DMS79 treated with DMSO at 0.1 percent for 48 hours (cell line): ENCODE measurements around the gene HEATR5A.
"Not testable (repeated sequence)": the region's sequence is repeated elsewhere in the genome, so short reads cannot be mapped to it uniquely, and the experiment has no call there.

Experiments used
- DNase-seq: peaks from one replicate; lab custom pipeline; 2025; lab: John Stamatoyannopoulos, UW

HEATR5A gene

DNA sequence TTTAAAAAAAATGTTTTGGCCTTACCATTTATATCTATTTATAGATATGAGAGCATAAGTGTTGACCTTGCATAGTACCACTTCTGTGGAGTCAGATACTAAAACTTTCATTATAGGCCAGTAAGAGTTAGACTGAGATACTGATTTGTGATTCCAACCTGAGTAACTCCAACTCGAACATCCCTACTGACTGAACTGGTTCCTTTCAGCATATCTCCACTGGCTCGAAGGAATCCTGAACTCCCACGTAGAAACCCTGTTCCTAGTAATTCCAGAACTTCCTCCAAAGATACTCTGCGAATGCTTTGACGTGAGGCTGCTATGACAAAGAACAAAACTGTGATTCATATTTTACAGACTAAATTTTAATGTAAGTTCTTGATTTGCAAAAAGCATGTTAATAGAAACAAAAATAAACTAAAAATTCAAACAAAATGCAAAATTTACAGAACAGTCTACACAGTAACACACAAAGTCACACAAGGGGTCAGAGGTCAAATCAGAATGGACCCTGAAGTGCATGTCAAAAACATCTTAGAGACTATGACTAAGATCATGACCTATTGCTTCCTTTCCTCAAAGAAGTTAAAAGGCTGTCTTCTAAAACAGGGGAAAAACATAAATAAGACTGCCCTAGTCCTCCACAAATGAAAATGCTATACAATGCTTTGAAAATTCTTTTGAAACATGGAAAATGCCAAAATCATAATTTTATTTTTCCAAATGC is 31.5 kb downstream of the HEATR5A start:
- DNase-seq, result no peak

DNA sequence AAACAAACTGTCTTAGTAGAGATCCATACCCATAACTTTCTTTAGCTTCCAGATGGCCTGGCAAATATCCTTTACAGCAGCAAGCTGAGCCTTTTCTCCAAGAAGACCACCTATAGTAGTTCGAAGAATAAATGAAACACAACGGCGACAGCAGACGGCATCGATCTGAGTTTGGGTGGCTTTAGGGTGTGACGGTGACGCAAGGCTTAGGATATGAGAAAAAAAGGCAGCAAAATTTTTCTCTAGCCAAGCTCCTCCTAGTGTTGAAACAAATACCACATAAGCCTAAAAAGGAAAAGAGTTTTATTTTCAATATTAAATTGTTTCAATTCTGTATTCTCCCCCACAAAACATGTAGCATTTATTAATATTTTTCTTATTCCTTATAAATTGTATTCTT is 33.3 kb downstream of the HEATR5A start:
- DNase-seq, result no peak

DNA sequence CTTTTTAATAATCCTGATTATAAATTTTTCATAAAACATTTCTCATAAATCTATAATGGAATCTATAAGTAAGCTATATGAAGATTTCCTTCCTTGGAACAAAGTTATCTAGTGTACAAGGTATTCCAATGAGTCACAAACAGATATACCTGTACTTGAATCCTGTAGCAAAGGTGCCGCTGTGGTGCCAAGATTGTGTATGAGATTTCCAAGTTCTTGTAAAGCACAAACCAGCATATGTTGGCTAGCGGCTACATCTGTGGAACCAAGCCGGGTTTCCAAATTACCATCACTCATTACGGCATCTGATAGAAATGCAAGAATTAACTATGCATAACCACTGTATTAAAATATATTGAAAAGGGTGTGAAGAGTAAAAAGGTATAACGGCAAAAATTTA is 34.1 kb downstream of the HEATR5A start:
- no peak for DNase-seq

DNA sequence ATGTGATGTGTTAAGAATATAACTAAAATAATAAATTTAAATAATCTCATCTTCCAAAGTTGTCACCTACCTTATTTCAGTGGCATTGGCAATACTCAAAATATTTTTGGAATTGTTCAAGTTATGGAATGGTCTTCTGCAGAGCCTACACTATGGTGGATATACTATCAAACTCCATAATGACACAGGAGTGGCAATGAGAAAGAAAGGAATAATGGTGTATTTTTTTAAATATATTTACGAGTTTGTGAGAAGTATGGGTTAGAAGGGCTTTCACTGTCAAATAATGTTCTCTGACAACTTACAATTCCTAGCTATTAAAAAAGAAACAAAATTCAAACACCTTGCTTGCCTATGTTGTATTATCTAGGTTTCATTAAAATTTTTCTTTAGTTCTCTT is 38.1 kb downstream of the HEATR5A start:
- no peak for DNase-seq

DNA sequence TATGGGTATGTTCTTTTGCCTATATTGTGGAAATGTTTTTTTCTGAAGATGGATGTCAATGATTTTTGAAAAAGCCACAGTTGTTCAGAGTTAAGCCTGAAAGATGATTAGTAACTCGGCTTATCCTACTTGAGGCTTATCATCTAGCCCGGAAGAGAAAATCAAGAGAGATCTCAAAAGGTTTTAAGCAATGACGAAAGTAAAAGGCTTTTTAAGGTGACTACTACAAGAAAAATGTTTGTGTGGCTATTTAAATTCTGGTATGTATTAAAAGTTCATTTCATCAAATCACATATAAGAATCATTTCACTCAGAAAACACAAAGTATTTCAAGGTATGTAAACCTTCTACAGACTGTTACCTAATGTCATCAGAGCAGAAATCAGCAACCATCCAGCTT is 40.2 kb downstream of the HEATR5A start:
- DNase-seq, result no peak

DNA sequence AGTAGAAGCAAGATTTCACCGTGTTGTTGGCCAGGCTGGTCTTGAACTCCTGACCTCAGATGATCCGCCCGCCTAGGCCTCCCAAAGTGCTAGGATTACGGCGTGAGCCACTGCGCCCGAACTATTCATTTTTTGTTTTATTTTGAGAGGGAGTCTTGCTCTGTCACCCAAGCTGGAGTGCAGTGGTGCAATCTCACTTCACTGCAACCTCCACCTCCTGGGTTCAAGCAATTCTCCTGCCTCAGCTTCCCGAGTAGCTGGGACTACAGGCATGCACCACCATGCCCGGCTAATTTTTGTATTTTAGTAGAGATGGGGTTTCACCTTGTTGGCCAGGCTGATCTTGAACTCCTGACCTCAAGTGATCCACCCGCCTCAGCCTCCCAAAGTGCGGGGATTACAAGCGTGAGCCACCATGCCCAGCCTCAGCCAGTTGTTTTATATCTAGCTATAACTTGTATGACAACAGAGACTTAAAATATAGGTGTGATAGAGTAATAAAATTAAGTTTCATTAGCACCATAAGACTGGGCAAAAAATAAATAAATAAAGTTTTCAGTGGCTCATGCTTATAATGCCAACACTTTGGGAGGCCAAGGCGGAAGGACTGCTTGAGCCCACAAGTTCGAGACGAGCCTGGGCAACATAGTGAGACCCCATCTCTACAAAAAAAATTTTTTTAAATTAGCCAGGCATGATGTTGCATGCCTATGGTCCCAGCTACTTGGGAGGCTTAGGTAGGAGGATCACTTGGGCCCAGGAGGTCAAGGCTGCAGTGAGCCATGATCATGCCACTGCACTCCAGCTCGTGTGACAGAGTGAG is 41.0 kb downstream of the HEATR5A start:
- DNase-seq, result not testable (repeated sequence)

DNA sequence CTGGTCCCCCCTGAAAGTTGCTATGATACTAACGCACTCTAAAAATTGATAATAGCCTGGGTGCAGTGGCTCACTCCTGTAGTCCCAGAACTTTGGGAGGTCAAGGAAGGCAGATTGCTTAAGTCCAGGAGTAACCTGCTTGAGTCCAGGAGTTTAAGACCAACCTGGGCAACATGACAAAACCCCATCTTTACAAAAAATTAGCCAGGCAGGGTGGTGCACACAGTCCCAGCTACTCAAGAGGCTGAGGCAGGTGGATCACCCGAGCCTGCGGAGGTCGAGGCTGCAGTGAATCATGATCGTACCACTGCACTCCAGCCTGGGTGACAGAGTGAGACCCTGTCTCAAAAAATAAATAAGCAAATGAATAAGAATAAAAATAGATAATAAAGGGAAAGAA is 42.9 kb downstream of the HEATR5A start:
- DNase-seq, result no peak

DNA sequence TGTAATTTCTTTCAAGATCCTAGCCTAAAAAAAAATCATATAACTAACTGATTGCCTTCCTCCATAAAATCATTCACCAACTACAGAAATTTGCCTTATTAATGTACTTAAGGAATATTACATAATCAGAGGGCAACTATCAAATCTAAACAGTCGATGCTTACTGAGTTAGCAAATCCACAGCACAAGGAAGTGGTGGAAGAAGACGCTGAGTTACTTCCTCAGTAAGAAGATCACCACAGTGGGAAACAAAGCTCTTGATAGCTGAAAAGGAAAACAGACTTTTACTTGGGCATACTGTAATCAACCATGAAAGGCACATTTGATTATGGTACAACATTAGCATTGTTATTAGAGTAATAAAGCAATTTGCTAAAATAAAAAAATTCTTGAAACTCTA is 48.7 kb downstream of the HEATR5A start:
- DNase-seq, result no peak

DNA sequence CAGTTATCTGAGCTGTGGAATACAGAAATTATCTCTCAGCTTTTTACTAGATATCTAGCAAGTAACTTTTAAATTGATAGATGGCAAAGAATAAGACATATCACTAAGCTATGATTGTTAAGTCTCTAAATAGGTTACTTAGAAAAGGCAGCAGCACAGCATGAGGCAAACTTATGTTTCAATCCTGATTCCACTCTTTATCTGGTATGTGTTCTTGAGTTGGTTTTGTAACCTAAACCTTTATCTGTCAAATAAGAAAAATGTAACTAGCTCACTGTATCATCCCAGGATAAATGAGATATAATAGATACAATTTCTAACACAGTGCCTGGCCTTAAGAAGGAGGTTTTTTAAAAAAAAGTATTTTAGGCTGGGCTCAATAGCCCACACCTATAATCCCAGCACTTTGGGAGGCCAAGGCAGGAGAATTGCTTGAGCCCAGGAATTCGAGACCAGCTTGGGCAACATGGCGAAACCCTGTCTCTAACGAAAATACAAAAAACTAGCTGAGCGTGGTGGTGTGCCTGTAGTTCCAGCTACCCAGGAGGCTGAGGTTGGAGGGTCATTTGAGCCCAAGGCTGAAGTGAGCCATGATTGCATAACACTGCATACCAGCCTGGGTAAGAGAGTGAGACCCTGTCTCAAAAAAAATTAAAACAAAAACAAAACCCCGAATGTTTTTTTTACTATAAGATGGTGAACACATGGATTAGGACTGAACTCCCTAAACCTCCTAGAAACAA is 56.8 kb downstream of the HEATR5A start:
- DNase-seq, result no peak

DNA sequence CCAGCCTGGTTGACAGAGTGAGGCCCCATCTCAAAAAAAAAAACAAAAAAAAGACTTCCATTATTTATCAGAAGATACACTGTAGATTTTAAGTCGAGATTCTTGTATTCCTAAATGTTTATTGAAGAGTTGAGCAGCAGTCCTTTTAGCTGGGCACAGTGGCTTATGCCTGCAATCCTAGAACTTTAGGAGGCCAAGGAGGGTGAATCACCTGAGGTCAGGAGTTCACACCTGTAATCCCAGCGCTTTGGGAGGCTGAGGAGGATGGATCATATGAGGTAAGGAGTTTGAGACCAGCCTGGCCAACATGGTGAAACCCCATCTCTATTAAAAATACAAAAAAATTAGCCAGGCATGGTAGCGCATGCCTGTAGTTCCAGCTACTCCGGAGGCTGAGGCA is 57.6 kb downstream of the HEATR5A start:
- DNase-seq, result no peak

DNA sequence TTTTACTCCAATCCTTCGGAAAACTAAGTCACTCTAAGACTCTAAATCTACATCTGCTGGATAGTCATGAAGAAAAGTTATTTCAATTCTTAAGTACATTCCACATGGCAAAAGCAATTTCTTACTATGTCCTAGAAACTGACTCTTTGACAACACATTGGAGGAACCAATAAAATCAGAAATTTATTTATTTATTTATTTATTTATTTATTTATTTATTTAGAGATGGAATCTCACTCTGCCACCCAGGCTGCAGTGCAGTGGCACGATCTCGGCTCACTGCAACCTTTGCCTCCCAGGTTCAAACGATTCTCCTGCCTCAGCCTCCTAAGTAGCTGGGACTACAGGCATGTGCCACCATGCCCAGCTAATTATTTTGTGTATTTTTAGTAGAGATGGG is 58.6 kb downstream of the HEATR5A start:
- DNase-seq, result not testable (repeated sequence)

DNA sequence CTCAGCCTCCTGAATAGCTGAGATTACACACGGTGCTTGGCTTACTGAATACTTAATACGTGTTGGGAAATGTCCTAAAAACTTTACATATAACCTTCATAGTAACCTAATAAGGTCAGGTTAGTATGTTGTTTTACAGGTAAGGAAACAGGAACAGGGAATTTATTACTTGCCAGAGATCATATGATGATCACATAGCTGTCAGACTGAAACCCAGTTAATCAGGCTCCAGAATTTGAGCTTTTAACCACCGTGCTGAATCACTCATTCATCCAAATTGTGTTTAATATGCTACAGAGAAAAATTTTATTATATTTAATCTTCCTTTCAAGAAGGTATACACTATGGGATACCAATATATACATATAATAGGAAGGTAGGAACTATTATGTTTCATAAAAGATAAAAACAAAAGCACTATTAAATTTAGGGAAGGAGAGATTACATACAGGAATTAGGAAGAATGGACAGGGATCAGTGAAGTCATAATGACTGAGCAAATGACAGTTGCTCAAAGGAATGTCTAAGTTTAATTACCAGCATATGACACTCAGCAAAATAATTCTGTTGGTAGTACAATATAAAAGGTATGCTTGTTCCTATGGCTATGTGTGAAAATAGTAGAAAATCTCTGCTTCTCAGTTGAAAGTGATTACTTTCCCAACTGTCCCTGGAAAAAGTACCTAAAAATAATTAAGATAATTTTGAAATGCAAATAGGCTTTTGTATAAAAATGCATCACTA is 59.3 kb downstream of the HEATR5A start:
- DNase-seq, result no peak

DNA sequence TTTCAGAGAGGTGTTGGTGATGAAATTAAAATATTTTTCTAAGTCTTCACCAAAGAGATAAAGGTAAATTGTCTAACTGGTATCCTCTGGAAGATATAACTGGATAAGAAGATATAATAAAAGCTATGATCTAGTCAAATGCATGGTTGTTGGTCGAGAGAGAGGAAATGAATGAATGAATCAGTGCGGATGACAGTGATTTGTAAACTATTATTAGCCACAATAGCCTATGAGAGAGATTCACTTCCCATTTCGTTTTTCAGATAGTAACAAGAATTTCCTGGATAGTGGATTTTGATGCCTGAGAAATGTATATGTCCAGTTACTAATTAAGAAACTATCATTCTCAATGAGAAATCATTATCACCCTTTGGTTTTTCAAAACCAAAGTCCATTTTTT is 63.1 kb downstream of the HEATR5A start:
- DNase-seq, result no peak

DNA sequence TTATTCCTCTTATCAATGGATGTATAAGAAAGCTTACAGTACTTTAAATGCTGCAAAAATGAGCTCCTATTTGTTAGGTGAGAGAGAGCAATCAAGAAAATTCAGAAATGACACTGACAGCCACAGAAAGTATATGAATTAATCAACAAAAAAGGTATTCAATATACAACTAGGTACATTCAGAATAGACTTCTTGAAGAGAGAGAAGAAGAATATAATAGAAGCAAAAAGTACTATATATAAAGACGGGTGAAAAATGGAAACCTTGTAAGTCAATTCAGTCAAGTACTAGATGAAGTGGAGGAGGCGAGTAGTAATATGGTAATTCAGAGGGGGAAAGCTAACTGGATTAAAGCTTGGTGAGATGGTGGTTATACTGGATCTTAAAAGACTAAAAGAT is 74.3 kb downstream of the HEATR5A start:
- no peak for DNase-seq

DNA sequence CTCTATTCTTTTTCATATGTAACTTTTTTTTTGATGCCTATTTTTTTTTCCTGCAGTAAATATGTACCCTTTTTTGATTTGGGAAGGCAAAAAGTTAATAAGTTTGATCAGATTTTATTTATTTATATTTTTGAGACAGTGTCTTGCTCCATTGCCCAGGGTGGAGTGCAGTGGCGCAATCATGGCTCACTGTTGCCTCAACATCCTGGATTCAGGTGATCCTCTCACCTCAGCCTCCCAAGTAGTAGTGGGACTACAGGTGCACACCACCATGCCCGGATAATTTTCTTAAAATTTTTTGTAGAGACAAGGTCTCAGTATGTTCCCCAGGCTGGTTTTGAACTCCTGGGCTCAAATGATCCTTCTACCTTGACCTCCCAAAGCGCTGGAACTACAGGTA is 79.1 kb downstream of the HEATR5A start:
- no peak for DNase-seq

DNA sequence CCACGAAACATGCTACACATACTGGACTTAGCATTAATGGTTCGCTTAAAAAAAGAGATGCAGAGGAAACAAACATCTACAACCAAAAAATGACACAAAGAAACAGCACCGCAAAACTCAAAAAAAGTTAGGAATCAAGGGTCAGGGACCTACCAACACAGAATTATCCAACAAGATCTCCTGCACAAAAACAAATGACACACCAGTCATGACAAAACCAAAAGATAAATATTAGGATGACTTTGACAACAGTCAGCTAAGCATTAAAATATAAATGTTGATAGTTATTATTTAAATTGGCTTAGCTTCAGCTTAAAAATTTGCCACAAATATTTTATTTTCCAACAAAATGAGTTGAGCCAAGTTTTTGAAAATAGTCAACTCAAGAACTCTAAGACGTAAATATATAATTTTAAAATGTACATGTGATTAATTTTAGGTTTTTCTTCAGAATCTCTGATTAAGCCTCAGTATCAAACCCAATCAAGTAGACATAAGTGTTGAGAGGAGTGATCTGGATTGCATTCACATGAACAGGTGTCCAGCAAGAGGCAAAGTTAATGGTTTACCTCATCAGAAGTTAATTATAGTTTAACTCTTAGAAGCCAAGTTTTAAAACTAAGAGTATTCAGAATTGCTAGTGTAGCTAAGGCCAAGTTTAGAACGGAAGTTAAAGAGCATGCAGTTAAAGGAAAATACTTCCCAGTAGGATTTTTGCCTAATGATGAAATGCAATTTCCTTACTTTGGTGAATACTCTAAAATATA is 79.9 kb downstream of the HEATR5A start:
- DNase-seq, result no peak

DNA sequence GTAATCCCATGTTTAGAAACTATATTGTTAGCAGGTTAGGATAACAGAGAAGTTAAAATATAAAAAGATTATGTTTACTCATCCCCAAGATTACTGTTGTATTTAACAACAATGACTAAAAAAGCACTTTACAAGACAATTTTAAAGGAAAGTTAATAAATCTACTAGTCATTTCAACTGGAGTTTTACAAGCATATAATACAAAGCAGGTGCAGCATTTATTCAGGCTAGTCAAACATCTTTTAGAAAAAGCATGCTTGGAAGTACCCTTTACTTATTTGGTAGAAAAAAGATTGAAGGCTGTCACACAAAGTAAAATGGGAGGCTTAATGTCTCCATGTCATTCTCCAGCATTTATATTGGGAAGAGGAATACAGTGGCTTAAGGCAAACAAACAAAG is 80.6 kb downstream of the HEATR5A start:
- DNase-seq, result no peak

DNA sequence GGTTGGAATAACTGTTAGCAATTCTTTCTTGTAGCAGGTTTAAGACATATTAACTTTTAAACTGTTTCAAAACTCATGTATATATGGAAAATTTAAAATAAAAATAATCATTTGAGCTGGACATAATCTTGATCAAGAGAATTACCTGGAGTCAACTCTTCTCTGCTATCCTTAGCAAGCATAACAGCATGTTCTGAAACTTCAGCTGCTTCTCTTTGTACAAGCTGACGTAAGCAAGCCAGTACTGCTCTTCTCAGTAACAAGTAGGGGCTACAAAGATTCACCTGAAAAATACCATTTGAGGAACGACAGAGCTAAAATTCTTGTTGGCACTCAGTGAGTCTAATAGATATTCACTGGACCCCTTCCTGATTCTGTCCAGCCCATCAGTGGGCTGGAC is 83.0 kb downstream of the HEATR5A start:
- DNase-seq, result no peak

DNA sequence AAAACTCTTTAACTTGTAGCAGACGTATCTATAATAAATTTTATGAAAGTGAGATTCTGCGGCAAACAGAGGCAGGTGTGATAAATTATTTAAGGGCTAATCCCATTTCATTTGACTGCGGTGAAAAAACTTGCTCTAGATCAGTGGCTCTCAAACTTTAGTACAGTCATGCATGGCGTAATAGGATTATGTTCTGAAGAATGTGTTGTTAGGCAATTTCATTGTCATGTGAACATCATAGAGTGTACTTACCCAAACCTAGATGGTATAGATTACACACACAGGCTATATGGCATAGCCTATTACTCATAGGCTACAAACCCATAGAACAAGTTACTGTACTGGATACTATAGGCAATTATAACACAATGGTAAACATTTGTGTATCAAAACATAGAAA is 83.7 kb downstream of the HEATR5A start:
- no peak for DNase-seq

DNA sequence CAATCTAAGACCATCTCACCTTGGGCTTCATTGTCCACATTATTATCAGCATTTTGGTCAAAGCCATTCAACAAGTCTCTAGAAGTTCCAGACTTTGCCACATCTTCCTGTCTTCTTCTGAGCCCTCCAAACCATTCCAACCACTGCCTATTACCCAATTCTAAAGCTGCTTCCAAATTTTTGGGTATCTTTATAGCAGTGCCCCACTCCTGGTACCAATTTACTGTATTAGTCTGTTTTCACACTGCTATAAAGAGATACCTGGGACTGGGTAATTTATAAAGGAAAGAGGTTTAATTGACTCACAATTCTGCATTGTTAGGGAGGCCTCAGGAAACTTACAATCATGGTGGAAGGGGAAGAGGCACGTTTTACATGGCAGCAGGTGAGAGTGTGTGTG is 89.0 kb downstream of the HEATR5A start:
- not testable (repeated sequence) for DNase-seq

DNA sequence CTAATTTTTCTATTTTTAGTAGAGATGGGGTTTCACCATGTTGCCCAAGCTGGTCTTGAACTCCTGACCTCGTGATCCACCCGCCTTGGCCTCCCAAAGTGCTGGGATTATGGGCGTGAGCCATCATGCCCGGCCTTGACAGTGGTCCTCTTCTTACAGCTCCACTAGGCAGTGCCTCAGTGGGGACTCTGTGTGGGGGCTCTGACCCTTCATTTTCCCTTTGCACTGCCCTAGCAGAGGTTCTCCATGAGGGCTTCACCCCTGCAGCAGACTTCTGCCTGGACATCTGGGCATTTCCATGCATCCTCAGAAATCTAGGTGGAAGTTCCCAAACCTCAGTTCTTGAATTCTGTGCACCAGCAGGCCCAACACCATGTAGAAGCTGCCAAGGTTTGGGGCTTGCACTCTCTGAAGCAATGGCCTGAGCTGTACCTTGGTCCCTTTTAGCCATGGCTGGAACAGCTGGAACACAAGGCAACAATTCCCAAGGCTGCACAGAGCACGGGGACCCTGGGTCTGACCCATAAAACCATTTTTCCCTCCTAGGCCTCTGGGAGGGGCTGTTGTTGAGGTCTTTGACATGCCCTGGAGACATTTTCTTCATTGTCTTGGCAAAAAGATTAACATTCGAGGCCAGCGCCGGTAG is 90.4 kb downstream of the HEATR5A start:
- not testable (repeated sequence) for DNase-seq
